CD4-positive, alpha-beta T cell treated with Interleukin-4 for 4 hours (primary cell): ENCODE results near the gene ARSB.
A peak's percentile ranks its signal among the peaks of the same experiment; 100 is the strongest.

Source experiments
- DNase-seq: peaks from one replicate; pipeline ENCODE4 v3.0.0-alpha.2; 2020

ARSB gene

GRCh38 chr5:78985116-78985724 lies at the start of gene ARSB:
TSS of gene ARSB (minus strand) at chr5:78985310. CDS start at chr5:78985248, 62 bp downstream.
- DNase-seq, result peak; percentile 43

GRCh38 chr5:79032782-79033181 lies 47.7 kb upstream of the ARSB start:
- DNase-seq, result no peak

DNA sequence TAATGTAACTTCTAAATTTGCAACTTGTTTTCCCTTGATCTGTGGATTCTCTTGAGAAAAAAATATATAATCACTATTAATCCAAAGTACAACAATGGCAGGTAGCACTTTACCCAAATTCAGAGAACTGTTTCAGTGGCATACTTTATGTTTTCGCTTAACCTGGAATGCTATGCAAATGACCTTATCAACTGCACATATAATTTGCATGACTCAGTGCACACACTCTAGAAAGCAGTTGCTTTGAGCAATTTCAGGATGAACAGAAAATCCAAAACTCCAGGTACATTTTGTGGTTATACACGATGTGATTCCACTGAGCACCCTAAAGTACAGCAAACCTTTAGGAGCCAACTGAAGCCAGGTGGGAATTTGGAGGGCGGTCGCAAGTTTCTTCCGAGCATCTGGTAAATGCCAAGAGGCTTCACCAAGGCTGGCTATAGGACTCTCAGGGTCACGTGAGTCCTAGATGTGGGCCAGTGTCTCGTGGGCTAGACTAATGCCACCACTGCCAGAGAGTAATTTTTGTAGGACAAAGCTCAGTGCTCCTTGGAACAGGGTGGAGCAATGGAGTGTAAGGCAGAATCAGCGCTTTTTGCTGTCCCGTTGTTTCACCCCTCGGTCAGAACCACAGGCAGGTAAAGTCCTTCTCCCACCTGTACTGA lies 47.1 kb upstream of the ARSB start:
- DNase-seq, result no peak

- no peak for DNase-seq
These were observed 46.4 kb upstream of the ARSB start for GRCh38 chr5:79031485-79031867.

DNA sequence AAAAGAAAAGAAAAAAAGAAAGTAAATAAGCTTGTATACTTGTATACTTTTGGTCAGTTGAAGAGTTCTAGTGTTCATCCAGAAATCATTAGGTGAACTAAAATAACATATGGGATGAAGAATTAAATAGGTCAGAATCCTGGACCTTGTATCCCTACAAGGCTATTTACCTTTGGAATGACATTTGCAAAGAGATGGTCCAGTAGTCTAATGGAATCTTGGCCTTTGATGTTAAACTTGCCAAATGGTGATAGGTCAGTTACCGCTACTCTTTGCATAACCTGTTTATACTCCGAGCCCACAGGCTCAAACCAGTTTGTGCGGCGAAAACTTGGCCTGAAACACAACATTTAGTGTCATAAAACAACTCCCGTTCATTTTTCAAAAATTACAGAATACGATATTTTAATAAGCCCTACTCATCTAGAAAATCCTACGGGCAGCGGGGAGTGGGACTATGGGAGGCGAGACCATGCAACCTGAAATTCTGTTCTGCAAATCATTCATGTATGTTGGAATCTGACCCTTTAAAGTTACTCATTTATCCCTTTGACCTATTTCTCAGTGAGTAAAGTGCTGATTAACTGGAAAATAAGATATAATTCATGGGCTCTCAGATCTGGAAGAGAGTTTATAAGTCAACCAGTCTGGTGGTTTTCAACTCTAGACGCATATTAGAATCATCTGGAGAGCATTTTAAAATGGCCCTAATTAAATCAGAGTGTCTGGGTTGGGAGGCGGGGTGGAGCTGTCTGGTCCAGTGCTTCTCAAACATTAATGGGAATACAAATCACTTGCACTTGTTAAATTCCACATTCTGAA lies 45.8 kb upstream of the ARSB start:
- no peak for DNase-seq

DNA sequence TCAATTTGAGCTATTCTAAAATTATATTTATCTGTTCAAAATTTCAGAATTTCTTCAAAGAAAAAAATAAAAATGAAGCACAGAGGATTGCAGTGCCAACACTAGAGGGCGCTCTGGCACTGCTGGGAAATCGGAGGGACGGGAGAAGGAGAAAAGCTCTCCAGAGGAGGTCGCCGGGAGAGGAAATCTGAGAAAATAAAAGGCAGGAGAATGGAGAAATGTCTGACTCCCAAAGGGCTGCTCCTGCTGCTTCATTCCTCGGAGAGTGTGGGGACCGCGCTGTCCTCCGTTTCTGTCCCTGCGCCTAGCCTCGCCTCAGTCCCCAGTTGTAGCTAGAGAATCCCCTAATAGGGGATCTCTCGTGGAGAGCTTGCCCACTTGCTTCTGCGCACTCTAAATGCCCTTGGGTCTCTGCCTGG lies 40.0 kb upstream of the ARSB start:
- peak; percentile 32 for DNase-seq

DNA sequence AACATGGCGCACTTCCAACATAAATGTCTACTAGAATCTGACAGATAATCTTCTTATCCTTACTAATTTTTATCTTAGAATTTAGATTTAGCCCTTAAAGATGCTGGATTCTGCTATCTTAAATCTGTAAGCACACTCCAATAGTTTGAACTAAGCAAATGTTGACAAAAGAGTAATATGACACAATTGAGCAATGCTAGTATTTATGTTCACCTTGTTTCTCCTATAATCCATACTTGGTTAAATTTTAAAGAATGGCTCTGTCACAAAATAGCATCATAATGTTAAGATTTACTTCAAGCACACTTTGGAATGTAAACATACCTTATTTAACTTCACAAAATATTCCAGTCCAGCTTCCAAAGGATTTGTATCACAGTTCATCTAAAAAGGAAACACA lies 38.8 kb upstream of the ARSB start:
- DNase-seq, result no peak

DNA sequence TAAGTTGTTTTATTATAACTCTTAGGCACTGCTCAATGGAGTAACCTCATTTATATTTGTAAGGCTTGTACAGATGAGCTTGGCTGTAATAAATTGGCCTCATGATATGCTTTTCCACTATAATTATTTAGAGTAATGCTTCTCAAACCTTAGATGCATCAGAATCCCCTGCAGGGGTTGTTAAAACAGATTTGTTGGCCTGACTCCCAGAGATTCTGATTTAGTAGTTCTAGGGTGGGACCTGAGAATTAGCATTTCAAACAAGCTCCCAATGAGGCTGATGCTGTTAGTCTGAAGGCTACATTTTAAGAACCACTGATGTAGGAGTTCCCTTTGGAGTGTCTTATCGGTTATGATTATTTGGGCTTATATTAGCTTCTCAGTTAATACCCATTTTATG lies 38.2 kb upstream of the ARSB start:
- DNase-seq, result no peak

DNA sequence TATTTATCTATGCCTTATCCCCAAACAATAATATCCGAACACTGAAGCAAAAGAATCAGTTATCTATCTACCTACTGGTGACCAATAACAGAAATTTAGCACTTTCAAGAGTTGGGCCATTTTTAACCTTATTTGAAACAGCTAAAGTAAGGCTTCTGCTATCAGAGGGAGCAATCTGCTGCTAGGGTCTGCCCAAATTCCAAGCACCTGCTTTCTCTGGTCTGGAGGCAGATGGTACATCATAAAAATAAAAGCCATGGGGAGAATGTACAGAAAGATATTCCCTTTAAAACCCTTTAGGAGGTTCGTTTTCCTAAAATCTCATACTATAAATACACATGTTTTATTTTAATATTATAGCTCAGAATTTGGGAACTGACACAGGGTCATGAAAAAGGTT lies 37.7 kb upstream of the ARSB start:
- DNase-seq, result no peak

DNA sequence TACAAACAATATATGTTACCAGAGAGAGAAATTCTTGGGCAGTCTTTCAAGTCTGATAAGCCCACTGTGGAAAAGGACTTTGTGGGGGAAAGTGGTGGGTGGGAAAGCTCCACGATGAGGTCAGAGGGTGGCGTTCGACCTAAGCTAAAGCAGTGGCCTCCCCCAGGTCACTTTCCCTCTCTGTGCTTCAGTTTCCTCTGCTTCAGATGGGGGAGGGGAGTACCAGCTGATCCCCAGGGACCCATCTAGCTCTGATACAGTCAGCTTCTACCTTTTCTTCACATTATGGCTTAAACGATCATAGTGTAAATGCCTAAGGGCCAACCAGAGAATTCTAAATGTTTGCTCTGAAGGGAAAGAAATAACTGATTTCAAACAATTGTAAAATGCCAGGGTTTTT lies 36.6 kb upstream of the ARSB start:
- no peak for DNase-seq

DNA sequence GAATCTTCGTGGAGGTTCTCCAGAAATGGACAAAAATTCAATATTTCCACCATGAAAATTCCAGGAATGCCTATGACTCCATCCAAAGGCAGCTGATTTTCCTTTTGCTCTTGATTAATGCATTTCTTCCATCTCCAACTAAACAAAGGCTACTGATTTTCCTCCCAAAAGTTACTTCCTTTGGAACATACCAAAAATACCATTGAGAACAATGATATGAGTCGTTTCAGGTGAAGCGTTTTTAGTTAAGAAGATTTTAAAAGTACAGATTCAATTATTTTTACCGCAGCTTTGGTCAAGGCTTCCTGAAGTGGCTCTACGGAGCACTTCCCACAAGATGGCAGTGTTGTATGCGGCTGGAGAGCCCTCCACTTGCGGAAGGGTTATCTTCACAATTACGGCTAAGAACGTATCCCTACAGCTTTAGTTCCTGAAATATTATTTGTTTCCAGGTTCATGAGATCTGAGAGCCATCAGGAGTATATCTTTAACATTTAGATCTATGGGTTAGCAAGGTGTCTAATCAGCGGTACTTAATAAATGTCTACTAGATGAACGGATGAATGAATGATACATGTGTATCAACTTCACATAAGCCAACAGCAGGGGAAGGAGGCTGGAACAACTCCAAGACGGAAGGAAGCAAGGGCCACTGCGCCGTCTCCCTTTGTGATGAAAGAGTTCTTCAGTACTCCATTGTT lies 35.9 kb upstream of the ARSB start:
- DNase-seq, result peak; percentile 35

DNA sequence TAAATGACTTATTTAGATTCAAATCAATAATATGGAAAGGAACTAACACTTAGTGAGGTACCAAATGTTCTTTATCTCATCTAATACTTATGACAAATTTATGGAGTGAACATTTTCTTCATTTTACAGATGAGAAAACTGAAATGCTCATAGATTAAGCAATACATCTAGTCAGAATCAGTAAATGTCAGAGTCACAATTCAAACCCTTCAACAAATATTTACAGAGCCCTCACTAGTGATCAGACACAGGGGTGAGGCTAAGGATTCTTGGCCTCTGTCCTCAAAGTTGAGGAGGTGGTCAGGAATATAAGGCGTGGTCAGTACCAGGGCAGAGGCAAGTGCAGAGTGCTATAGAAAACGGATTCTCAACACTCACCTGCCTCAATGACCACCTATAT lies 29.5 kb upstream of the ARSB start:
- DNase-seq, result no peak

- no peak for DNase-seq
These were observed 26.8 kb upstream of the ARSB start for GRCh38 chr5:79011869-79012268.

GRCh38 chr5:79011219-79011836 lies 26.2 kb upstream of the ARSB start:
- DNase-seq, result no peak

DNA sequence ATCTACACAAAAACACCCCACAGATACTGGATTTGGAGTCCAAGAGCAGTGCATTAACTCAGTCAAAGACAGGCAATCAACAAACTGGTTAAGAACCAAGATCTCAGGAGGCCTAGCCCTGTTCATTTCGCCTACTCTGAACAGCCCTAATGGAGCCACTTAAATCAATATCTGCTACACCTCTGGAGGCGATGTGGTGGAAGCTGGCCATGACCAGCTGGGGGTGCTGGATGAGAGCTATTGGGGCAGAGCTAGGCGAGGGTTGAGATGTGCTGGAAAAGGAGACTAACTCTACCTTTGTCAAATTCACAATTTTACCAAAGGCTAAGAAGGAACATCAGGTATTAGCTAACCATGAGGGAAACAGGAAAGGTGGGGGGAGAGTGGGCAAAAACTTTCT lies 23.3 kb upstream of the ARSB start:
- no peak for DNase-seq

- no peak for DNase-seq
These were observed 22.8 kb upstream of the ARSB start for GRCh38 chr5:79007872-79008271.

GRCh38 chr5:79005936-79006631 lies 21.0 kb upstream of the ARSB start:
- DNase-seq, result no peak

DNA sequence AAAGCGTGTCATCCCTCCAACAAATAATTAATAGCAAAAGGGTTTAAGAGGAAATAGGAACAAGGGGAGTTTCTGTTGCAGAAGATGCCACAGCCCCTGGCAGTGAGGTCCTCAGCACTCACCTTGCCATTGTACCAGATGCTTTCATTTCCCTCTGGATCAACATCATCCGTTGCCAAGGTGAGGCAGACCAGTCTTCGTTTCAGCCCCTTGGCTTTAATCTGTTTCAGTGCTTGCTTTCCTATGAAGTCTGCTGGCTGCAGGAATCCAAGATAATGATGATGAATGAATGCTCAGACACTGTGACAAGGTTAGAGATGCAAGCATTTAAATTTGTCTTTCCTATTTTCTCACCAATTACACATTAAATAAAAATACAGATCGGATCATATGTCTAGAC lies 20.0 kb upstream of the ARSB start:
- DNase-seq, result no peak

- no peak for DNase-seq
These were observed 17.3 kb upstream of the ARSB start for GRCh38 chr5:79002374-79002773.

GRCh38 chr5:79001471-79001870 lies 16.4 kb upstream of the ARSB start:
- DNase-seq, result no peak

GRCh38 chr5:78997090-78997489 lies 12.0 kb upstream of the ARSB start:
- no peak for DNase-seq

DNA sequence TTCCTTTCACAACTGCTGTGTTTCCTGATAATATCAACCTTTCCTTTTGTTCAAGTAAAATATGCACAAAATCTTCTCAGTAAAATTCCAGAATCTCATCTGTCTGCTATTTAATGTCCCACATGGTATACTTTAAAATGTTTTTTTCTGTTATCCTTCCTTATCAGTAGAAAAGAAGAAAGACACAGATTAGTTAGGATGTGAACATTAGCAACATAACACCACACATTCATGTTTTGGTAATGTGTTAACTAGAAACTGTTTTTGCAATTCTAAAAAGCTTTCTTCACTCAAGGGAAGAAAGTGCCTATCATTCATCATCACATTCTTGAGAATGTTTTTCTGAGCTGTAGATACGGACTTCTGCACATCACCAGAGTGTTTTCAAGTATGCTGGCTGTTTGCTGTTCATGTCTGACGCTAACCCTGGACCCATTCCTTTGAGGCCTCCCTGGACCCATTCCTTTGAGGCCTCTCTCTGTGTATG lies 10.5 kb upstream of the ARSB start:
- no peak for DNase-seq
